Putamen (tissue), 1 donor: Measurements from ENCODE around the gene ETS1.

Experiments used
- DNase-seq: peaks from one replicate; pipeline ENCODE4 v3.0.0-alpha.2; 2016; ENCODE audit warnings: low spot score

Gene ETS1

DNA sequence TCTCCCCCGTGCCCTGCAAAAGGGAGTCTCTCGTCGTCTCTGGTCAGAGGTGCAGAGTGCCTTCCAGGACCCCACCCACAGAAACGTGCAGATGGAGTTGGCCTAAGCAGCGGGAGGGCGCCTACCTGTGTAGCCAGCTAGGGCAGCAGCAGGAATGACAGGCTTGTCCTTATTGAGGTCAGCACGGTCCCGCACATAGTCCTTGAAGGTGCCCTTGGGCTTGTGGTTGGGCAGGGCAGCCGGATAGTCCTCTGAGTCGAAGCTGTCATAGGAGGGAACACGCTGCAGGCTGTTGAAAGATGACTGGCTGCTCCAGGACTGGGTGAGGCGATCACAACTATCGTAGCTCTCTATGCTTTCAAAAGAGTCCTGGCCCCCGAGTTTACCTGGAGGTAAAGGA, 107.3 kb downstream of the ETS1 start:
- no peak for DNase-seq

DNA sequence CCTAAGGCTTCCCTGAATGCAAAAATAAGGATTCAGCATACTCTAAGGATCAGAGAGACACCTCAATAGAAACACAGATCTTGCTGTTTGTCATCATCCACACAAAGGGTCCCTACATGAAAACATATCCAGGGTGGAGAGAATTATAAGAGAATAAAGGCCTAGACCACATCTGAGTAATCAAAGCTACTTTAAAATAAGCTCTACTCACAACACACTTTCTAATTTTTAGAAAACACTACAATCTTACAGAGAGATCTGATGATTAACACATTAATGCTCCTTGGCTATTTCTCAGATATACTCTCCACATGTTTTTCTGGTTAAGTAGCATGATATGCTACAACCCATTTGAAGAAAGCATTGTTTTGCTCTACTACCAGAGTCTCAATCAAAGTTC, 108.2 kb downstream of the ETS1 start:
- no peak for DNase-seq

DNA sequence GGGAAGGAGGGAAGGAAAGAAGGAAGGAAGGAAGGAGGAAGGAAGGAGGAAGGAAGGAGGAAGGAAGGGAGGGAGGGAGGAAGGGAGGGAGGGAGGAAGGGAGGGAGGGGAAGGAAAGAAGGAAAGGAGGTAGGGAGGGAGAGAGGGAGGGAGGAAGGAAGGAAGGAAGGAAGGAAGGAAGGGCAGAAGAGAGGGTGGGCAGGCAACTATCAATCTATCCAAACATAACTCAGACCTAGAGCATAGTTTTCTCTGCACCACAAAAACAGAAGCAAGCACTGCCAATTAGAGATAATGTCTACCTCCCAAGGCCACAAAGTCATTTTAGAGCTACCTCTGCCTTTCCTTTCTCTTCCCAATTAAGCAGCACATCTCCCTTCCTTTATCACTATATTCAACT, 109.1 kb downstream of the ETS1 start:
- DNase-seq: no peak

DNA sequence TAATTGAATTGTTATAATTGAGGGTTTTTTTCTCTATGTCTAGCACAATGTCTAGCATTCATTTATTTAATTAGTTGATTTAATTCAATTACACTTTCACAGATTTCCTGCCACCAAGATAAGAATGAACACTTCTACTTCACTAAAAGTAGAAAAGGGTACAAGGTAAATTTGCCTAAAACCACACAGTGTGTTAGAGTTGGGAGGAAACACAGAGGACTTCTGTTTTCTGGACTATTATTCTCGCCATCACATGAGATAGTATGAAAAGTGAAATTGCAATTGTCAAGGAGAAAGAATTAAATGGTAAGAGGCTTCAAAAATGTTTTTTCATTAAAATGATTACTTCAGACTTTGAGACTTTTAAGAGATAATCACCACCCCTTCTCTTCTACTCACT, 109.5 kb downstream of the ETS1 start:
- no peak for DNase-seq

GRCh38 chr11:128477278-128477677, 110.1 kb downstream of the ETS1 start:
- DNase-seq: no peak

GRCh38 chr11:128476729-128477128, 110.6 kb downstream of the ETS1 start:
- DNase-seq: peak; percentile 59

DNA sequence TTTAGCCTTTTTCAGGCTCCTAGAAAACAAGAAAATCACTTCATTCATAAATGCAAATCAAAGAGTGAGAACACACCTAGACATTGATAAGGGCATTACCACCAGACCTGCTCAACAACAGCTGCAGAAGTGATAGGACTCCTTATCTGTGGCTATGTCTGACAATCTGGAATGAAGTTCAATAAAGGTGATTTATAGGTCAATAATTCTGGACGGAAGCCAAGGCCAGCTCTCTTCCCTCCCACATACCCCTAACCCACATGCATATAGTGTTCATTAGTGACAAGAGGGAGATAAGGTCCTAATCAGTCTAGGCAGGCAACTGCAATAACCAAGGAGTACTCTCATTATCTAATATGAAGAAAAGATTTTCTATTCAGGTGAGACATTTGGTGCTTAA, 111.3 kb downstream of the ETS1 start:
- no peak for DNase-seq

DNA sequence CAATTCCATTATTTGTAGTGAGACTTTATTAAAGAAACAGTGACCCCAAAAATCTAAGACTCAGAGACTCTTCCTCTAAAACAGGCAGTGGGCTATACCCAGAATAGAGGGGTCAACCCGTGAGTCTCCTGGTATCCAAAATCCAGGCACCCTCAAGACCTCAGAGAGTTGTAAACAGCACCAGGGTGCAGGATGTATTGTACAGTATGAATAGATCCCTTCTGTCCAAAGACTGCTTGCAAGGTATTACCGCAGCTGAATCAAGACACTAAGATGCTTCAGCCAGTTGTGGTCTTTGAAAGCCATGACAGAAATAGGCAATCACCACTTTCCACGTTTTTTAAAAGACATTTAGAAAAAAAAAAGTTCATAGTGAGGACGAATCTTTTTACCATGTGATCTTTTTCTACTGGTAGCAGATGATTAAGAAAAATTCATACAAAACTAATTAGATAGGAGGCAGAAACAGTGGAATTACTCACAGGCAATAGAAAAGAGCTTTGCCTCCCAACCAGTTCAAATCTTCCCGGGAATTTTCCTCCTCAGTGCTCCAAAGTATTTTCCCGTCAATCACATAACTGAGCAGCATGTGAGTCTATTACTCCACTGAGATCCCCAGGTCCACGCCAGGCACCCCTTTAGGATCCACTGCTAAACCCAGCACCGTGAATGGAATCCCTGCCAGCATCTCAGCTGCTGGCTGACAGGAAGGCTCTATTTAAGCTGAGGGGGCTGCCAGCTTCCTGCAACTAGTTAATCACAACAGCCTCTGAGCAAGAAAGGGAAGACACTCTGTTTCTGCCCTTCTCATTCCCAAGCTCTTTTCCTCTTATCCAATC, 113.1 kb downstream of the ETS1 start:
- DNase-seq: no peak

DNA sequence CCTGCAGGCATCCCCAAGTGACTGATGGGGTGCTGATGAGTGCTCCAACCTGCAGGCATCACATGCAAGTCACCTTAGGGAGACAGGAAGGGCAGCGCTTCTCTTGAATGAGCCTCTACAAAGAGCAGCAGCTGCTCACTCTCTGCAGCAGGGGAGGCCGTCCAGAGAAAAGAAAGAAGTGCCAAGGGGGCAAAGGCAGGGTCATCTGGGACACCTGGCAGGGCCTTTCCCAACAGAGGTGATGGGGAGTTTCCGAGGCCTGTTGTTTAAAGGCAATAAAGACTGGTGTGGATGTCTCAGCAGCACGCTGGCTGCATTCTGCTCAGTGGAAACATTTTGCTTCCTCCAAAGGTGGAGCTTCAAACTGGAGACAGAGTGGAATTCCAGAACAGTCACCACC, 113.7 kb downstream of the ETS1 start:
- no peak for DNase-seq

DNA sequence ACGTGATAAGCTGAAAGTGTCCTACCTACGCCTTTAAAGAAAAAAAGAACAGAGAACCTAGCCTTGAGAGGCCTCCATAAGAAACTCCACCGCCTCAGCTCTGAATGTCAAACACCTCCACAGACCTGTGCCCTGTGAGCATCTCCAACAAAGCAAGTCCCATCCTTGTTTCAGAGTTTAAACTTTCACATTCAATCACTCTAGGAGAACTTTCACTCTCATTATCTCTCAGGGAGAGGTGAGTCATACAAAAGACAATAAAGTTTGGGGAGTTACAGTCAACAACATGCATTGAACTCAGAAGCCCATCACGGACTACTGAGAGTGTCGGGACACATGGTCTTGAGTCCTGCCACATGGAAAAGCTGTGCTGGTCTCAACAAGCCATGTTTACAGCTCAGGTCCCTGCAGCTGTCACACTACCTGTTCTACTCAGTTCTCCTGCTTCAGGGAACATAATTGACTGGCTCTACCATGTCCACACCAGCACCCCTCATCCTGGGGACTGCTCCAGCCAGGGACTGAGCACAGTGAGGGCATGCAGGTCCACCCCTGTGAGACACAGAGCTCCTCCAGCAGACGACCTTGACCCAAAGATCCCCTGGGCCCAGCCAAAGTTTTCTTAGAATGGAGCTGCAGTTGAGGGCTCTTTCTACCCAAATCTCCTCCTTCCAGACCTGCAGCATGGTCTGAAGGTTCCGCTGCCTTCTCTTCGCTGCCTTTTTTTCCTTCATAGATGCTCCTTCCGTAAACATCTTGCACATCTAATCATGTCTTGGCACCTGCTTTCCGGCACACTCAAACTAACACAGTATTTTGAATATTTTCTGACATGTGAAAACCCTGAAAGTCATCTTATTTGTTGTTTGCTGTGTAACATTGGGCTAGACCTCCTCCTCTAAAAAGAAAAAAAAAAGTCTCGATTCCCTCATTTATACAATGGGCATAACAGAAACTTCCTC, 114.9 kb downstream of the ETS1 start:
- no peak for DNase-seq

GRCh38 chr11:128471138-128471661, 116.2 kb downstream of the ETS1 start:
- no peak for DNase-seq

DNA sequence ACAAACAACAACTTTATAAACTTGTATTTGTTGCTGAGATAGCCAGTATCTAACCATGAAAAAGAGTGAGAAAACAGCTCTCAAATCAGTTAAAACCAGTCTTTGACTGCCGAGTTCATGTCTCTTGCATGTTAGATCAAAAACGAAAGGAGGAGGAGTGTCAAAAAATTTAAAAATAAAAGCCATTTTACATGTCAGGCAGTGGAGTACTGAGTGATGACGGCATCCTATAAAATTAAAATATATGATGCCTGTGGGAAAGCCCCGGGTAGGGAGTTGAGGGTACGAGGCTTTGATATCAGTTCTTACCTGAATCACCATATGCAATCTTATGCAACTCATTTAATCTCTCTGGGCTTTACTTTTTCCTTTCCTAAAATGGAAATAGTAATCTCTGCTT, 117.3 kb downstream of the ETS1 start:
- no peak for DNase-seq

DNA sequence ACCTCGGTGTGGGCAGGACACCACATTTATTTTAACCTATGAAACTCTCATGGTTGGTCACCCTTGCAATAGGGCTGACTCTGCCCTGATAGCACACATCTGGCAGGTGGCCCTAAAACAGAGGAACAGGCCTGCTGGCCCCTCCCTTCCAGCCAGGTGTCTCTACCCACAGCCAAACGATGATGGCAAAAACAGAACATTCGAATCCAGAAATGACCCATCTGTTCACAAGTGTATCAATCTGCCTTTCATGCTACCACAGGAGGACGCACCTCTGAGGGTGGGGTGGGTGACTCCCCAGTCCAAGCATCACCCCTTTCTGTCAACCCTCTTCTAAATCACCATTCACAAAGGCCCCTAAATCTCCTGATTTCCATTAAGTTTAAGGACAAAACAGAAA, 118.1 kb downstream of the ETS1 start:
- no peak for DNase-seq

- no peak for DNase-seq
Measured at GRCh38 chr11:128468111-128468510, 119.2 kb downstream of the ETS1 start.

GRCh38 chr11:128467610-128468041, 119.7 kb downstream of the ETS1 start:
- peak; percentile 28 for DNase-seq

- DNase-seq: no peak
Measured at GRCh38 chr11:128467041-128467440, 120.3 kb downstream of the ETS1 start.

DNA sequence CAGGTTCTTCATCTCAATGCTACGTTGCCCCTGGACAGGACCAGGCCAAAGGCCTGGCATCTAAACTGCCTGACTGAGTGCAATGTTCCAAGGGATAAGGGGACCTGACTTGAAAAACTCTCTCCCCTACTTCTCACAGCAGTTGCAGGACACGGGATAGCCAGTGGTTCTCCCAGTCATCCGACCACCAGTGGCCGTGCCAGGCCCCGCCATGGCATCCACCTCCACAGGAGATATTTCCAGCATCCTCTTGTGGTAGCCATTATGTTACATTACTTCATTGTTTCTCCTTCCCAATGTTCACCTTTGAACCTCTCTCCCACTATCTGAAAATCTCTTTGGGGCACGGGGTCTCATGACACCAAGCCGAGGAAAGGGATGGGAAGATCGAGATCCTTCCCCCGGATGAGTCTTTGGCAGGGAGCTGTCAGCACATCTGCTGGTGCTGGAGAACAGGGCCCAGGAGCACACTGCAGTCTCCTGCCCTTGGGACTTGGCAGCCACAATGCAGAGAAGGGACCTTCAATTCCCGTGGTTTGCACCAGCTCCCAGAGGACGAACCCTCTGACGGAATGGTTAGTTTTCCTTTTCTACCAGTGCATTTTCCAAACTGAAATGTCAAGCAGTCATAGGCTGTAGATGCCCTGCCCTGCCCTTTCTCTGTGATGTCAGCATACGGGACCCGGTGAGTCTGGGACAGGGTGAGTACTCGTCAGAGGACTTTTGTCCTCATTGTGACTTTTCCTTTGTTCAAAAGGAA, 121.2 kb downstream of the ETS1 start:
- DNase-seq: no peak

DNA sequence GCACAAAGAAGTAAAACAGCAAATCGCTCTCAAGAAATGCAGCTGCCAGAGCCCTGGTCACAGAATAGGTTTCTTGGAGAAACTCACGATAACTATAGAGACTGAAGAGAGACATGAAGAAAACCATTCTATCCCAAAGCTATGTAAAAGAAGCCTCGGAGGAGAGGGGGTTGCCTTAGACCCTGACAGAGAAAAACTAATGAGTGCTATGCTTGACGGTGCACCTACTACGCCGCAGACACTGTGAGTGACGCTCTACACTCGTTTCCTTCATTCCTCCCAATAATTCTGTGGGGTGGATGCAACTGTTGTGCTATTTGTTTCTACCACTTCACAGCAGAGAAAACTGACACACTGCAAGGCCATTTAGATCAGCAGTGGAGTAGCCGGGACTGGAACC, 121.8 kb downstream of the ETS1 start:
- no peak for DNase-seq

- DNase-seq: no peak
Measured at GRCh38 chr11:128464878-128465450, 122.4 kb downstream of the ETS1 start.

DNA sequence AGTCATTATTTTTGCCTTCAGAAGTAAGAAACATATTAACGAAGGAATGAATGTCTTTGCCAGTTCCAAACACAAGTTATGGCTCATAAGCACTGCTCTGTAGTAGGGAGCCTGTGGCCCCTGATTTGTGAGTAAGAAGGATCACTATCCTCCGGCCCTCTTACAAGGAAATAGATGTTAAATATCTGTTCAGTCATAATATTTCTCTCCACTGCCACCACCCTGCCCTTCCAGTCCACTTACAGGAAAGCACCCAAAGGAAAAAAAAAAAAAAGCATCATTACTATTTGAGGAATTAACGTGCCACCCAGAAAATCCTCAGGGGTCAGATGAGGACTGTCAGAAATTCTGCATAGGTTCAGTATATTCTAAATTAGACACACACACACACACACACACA, 123.4 kb downstream of the ETS1 start:
- DNase-seq: no peak

GRCh38 chr11:128463371-128463829, 124.0 kb downstream of the ETS1 start:
- DNase-seq: no peak

GRCh38 chr11:128462922-128463321, 124.4 kb downstream of the ETS1 start:
- no peak for DNase-seq
